DOHH2 (cell line): ENCODE data around the gene ESYT3.
"Not testable (repeated sequence)": the region's sequence is repeated elsewhere in the genome, so short reads cannot be mapped to it uniquely, and the experiment has no call there.

Experiments
- H3F3A ChIP-seq: fragments of 200-600 bp; sonication (generic), shearing (Covaris generic); 2 replicates; pipeline ENCODE4 v1.6.0; 2016; ENCODE audit warnings: antibody characterized with exemption, mild to moderate bottlenecking; ENCODE audit not compliant: control insufficient read depth, insufficient read depth
- H3K27ac ChIP-seq: fragments of 200-600 bp; sonication (generic); 2 replicates; pipeline ENCODE4 v1.5.1; 2014; ENCODE audit warnings: low read depth, mild to moderate bottlenecking, low read length, moderate library complexity
- H3K27me3 ChIP-seq: fragments of 200-600 bp; sonication (generic); 2 replicates; pipeline ENCODE4 v1.6.1; 2014; ENCODE audit warnings: mild to moderate bottlenecking, low read length, mixed read lengths; ENCODE audit not compliant: control insufficient read depth
- H3K36me3 ChIP-seq: fragments of 200-600 bp; sonication (generic); 2 replicates; pipeline ENCODE4 v1.6.1; 2014; ENCODE audit warnings: mild to moderate bottlenecking, low read length, moderate library complexity, mixed read lengths; ENCODE audit not compliant: control insufficient read depth
- H3K4me1 ChIP-seq: fragments of 200-600 bp; sonication (generic); 2 replicates; pipeline ENCODE4 v1.6.1; 2014; ENCODE audit warnings: mild to moderate bottlenecking, low read length, mixed read lengths; ENCODE audit not compliant: control insufficient read depth
- H3K4me2 ChIP-seq: fragments of 200-600 bp; sonication (generic); 2 replicates; pipeline ENCODE4 v1.6.0; 2014; ENCODE audit warnings: mild to moderate bottlenecking, low read length, moderate library complexity
- H3K4me3 ChIP-seq: fragments of 200-600 bp; sonication (generic); 2 replicates; pipeline ENCODE4 v1.5.1; 2014; ENCODE audit warnings: mild to moderate bottlenecking, low read length, mixed read lengths
- H3K79me2 ChIP-seq: fragments of 200-600 bp; sonication (generic); 2 replicates; pipeline ENCODE4 v1.6.1; 2014; ENCODE audit warnings: mild to moderate bottlenecking, low read length, mixed read lengths; ENCODE audit not compliant: control insufficient read depth
- H3K9me2 ChIP-seq: fragments of 200-600 bp; sonication (generic); replicated peaks from 2 replicates; pipeline ENCODE4 v1.6.1; 2014; ENCODE audit warnings: mild to moderate bottlenecking, low read length, mixed read lengths; ENCODE audit not compliant: control insufficient read depth
- H3K9me3 ChIP-seq: fragments of 200-600 bp; sonication (generic); 2 replicates; pipeline ENCODE4 v1.6.1; 2014; ENCODE audit warnings: antibody characterized with exemption, low read length, mixed read lengths; ENCODE audit not compliant: control insufficient read depth, insufficient read depth
- H4K20me1 ChIP-seq: fragments of 200-600 bp; sonication (generic); 2 replicates; pipeline ENCODE4 v1.6.0; 2014; ENCODE audit warnings: low read depth, mild to moderate bottlenecking, antibody characterized with exemption, low read length, moderate library complexity; ENCODE audit not compliant: control insufficient read depth, insufficient read depth
- CTCF ChIP-seq: fragments of 200-600 bp; sonication (generic); IDR thresholded peaks from one replicate; pipeline ENCODE4 v1.5.1; 2014; ENCODE audit warnings: antibody characterized with exemption, mild to moderate bottlenecking, low read depth, low read length; ENCODE audit not compliant: poor library complexity, severe bottlenecking
- EZH2phosphoT487 ChIP-seq: fragments of 200-600 bp; sonication (generic); IDR thresholded peaks from 2 replicates; pipeline ENCODE4 v1.6.1; 2017; ENCODE audit warnings: borderline replicate concordance, mild to moderate bottlenecking, antibody characterized with exemption, low read length, moderate library complexity, mixed read lengths

The ESYT3 gene

GRCh38 chr3:138426211-138426610 lies 8.2 kb upstream of the ESYT3 start:
- no peak overlapping the region for H3K4me3 ChIP-seq
- no peaks in the 10 kb centered on the region for H3K79me2 ChIP-seq
- no peaks in the 10 kb centered on the region for H3K36me3 ChIP-seq
- TF ChIP-seq EZH2phosphoT487 (no peak), CTCF (peak; percentile 24)
- H3F3A ChIP-seq = no peaks in the 10 kb centered on the region
- H3K4me2 ChIP-seq = no peak overlapping the region
- H3K9me3 ChIP-seq = no peaks in the 10 kb centered on the region
- no peaks in the 10 kb centered on the region for H3K4me1 ChIP-seq
- H3K9me2 ChIP-seq = no peaks in the 10 kb centered on the region
- H3K27me3 ChIP-seq = no peaks in the 10 kb centered on the region
- no peak overlapping the region for H3K27ac ChIP-seq
- no peaks in the 10 kb centered on the region for H4K20me1 ChIP-seq

GRCh38 chr3:138426754-138427153 lies 7.7 kb upstream of the ESYT3 start:
- H3K4me1 ChIP-seq, H3K27ac ChIP-seq, H3K27me3 ChIP-seq, H3K36me3 ChIP-seq, H3K4me3 ChIP-seq, H3F3A ChIP-seq, H4K20me1 ChIP-seq, H3K9me3 ChIP-seq, H3K9me2 ChIP-seq, H3K4me2 ChIP-seq, H3K79me2 ChIP-seq: not testable (repeated sequence)

- Histone ChIP-seq H4K20me1 (no peaks in the 10 kb centered on the region), H3K4me2 (no peak overlapping the region), H3K4me1 (no peaks in the 10 kb centered on the region), H3K27me3 (peaks cover 2% of the 10 kb centered on the region; the same call in 1 of the 2 replicates), H3F3A (no peaks in the 10 kb centered on the region), H3K36me3 (no peaks in the 10 kb centered on the region), H3K27ac (no peak overlapping the region), H3K9me2 (no peaks in the 10 kb centered on the region), H3K9me3 (no peaks in the 10 kb centered on the region), H3K4me3 (no peak overlapping the region), H3K79me2 (no peaks in the 10 kb centered on the region)
- no peak for TF ChIP-seq EZH2phosphoT487
- no peak for TF ChIP-seq CTCF
Observed at GRCh38 chr3:138429665-138430064, 4.8 kb upstream of the ESYT3 start.

- no peaks in the 10 kb centered on the region for H3K36me3 ChIP-seq
- no peak overlapping the region for H3K4me3 ChIP-seq
- no peaks in the 10 kb centered on the region for H3K4me1 ChIP-seq
- H3F3A ChIP-seq = no peaks in the 10 kb centered on the region
- H3K4me2 ChIP-seq = no peak overlapping the region
- no peaks in the 10 kb centered on the region for H3K9me2 ChIP-seq
- no peaks in the 10 kb centered on the region for H3K79me2 ChIP-seq
- no peak overlapping the region for H3K27ac ChIP-seq
- no peaks in the 10 kb centered on the region for H3K9me3 ChIP-seq
- peaks cover 2% of the 10 kb centered on the region; the same call in 1 of the 2 replicates for H3K27me3 ChIP-seq
- H4K20me1 ChIP-seq = no peaks in the 10 kb centered on the region
- TF ChIP-seq EZH2phosphoT487 (no peak), CTCF (no peak)
Observed at GRCh38 chr3:138432576-138433240, 1.7 kb upstream of the ESYT3 start.
